ENCODE data around the gene CASP3. TPM values are rescaled to one million over a fixed set of nuclear protein-coding genes. Genes with fewer than 3 reads are reported as not detected.

CASP3 gene
- total RNA-seq, 4 donors from 2014 or later: 14.9 to 49.0 (median 25.8) TPM

DNA sequence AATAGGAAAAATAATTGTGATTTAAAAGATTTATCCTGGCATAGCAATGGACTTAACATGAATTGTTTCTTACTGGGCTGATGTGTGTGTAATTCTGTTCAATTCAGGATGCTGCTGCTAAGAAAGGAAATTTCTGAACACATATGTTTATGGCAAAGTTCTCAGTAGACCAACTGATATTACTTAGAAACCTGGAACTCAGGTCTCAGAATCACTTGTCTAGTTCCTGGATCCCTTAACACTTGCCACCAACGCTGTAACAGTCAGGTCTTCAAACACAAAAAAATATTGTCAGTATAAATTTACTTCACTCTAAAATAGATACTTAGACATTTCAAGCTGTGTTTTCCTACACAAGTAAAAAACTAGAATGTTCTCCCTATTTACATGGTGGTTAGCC, 5.5 kb downstream of the CASP3 start:
- DNase-seq: no peak
- TF ChIP-seq CTCF (IDR thresholded peaks at IDR 0.05) (no peak), POLR2A (IDR thresholded peaks at IDR 0.05) (no peak)
- H3K27ac ChIP-seq: no peak overlapping the region
- no peaks in the 10 kb centered on the region for H3K27me3 ChIP-seq
- H3K4me3 ChIP-seq: no peak overlapping the region
- H3K36me3 ChIP-seq: peaks cover 0 to 16% (median 0%) of the 10 kb centered on the region in 3 donors
- peaks cover 0 to 29% (median 11%) of the 10 kb centered on the region in 4 donors for H3K4me1 ChIP-seq
- no peaks in the 10 kb centered on the region for H3K9me3 ChIP-seq

- TF ChIP-seq CTCF (IDR thresholded peaks at IDR 0.05) (no peak), POLR2A (IDR thresholded peaks at IDR 0.05) (no peak)
- no peaks in the 10 kb centered on the region for H3K27me3 ChIP-seq
- H3K4me3 ChIP-seq: no peak overlapping the region
- H3K4me1 ChIP-seq: peaks cover 0 to 12% (median 5%) of the 10 kb centered on the region in 4 donors
- H3K36me3 ChIP-seq: peaks cover 0 to 39% (median 0%) of the 10 kb centered on the region in 3 donors
- DNase-seq: no peak
- no peak overlapping the region for H3K27ac ChIP-seq
- no peaks in the 10 kb centered on the region for H3K9me3 ChIP-seq
These were observed 7.8 kb downstream of the CASP3 start for GRCh38 chr4:184641451-184641850.

GRCh38 chr4:184641022-184641421, 8.2 kb downstream of the CASP3 start:
- H3K4me3 ChIP-seq: no peak overlapping the region

DNA sequence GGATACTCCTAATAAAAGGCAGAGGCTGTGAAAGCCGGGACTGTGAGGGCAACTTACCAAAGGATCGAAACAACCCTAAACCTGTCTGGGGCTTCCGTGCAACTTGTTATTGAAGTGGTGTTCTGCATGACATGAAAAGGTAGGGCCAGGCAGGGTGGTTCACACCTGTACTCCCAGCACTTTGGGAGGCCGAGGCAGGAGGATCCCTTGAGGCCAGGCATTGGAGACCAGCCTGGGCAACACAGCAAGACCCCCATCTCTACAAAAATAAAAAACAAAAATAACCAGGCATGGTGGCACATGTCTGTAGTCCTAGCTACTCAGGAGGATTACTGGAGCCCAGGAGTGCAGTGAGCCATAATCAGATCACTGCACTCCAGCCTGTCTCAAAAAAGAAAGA, 12.3 kb downstream of the CASP3 start:
- Histone ChIP-seq H3K4me1 (peaks cover 0 to 3% (median 0%) of the 10 kb centered on the region in 4 donors), H3K36me3 (peaks cover 0 to 50% (median 0%) of the 10 kb centered on the region in 3 donors), H3K9me3 (no peaks in the 10 kb centered on the region), H3K4me3 (no peak overlapping the region), H3K27me3 (no peaks in the 10 kb centered on the region), H3K27ac (no peak overlapping the region)
- no peak for DNase-seq
- TF ChIP-seq POLR2A (IDR thresholded peaks at IDR 0.05) (no peak), CTCF (IDR thresholded peaks at IDR 0.05) (no peak)

More at GRCh38 chr4:184641022-184641421, 8.2 kb downstream of the CASP3 start:
- H3K36me3 ChIP-seq: peaks cover 0 to 43% (median 0%) of the 10 kb centered on the region in 3 donors
- no peak for TF ChIP-seq POLR2A (IDR thresholded peaks at IDR 0.05)
- TF ChIP-seq CTCF (IDR thresholded peaks at IDR 0.05): no peak
- peaks cover 0 to 8% (median 3%) of the 10 kb centered on the region in 4 donors for H3K4me1 ChIP-seq
- no peak for DNase-seq
- no peaks in the 10 kb centered on the region for H3K9me3 ChIP-seq
- no peak overlapping the region for H3K27ac ChIP-seq
- no peaks in the 10 kb centered on the region for H3K27me3 ChIP-seq

DNA sequence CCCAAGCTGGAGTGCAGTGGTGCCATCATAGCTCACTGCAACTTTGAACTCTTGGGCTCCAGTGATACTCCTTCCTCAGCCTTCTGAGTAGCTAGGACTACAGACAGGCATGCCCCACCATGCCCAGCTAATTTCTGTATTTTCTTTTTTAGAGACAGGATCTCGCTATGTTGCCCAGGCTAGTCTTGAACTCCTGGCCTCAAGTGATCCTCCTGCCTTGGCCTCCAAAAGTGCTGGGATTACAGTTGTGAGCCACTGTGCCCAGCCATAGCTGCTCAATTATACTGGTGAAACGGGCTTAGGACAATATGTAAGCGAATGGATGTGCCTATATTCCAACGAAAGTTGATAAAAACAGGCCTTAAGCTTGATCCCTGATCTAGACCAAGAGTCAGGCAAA, 13.1 kb downstream of the CASP3 start:
- peaks cover 0 to 58% (median 0%) of the 10 kb centered on the region in 3 donors for H3K36me3 ChIP-seq
- H3K27me3 ChIP-seq: no peaks in the 10 kb centered on the region
- H3K4me3 ChIP-seq: no peak overlapping the region
- DNase-seq: no peak
- no peak for TF ChIP-seq CTCF (IDR thresholded peaks at IDR 0.05)
- TF ChIP-seq POLR2A (IDR thresholded peaks at IDR 0.05): no peak
- H3K9me3 ChIP-seq: no peaks in the 10 kb centered on the region
- H3K27ac ChIP-seq: no peak overlapping the region
- no peaks in the 10 kb centered on the region for H3K4me1 ChIP-seq

- no peaks in the 10 kb centered on the region for H3K27me3 ChIP-seq
- peaks cover 0 to 65% (median 0%) of the 10 kb centered on the region in 3 donors for H3K36me3 ChIP-seq
- no peak for DNase-seq
- no peaks in the 10 kb centered on the region for H3K4me1 ChIP-seq
- H3K27ac ChIP-seq: no peak overlapping the region
- TF ChIP-seq CTCF (IDR thresholded peaks at IDR 0.05) (no peak), POLR2A (IDR thresholded peaks at IDR 0.05) (no peak)
- no peaks in the 10 kb centered on the region for H3K9me3 ChIP-seq
- no peak overlapping the region for H3K4me3 ChIP-seq
These were observed 13.9 kb downstream of the CASP3 start for GRCh38 chr4:184635381-184635780.

Data from Peyer's patch (tissue), 4 donors.